Adipocyte (in vitro differentiated cells): ENCODE measurements around the gene ADAMTS18.

ENCODE experiments used
- DNase-seq: peaks from one replicate; pipeline ENCODE4 v3.0.0-alpha.2; 2015; ENCODE audit warnings: low read depth
- H3K27me3 ChIP-seq: replicated peaks from 2 replicates; pipeline ENCODE4 v1.7.0; 2013; ENCODE audit warnings: mild to moderate bottlenecking, low read length, moderate library complexity; ENCODE audit not compliant: control insufficient read depth, insufficient read depth
- H3K36me3 ChIP-seq: 2 replicates; pipeline ENCODE4 v1.7.0; 2013; ENCODE audit warnings: low read length, mild to moderate bottlenecking, moderate library complexity; ENCODE audit not compliant: control insufficient read depth, insufficient read depth, severe bottlenecking
- H3K4me1 ChIP-seq: 2 replicates; pipeline ENCODE4 v1.7.0; 2013; ENCODE audit warnings: mild to moderate bottlenecking, low read length, moderate library complexity; ENCODE audit not compliant: control insufficient read depth, insufficient read depth
- H3K4me3 ChIP-seq: 2 replicates; pipeline ENCODE4 v1.7.0; 2013; ENCODE audit warnings: mild to moderate bottlenecking, low read length, moderate library complexity
- H3K9ac ChIP-seq: 2 replicates; pipeline ENCODE4 v1.7.0; 2013; ENCODE audit warnings: mild to moderate bottlenecking, low read length, moderate library complexity
- H3K9me3 ChIP-seq: 2 replicates; pipeline ENCODE4 v1.7.0; 2013; ENCODE audit warnings: mild to moderate bottlenecking, low read length, moderate library complexity; ENCODE audit not compliant: control insufficient read depth

The ADAMTS18 gene

DNA sequence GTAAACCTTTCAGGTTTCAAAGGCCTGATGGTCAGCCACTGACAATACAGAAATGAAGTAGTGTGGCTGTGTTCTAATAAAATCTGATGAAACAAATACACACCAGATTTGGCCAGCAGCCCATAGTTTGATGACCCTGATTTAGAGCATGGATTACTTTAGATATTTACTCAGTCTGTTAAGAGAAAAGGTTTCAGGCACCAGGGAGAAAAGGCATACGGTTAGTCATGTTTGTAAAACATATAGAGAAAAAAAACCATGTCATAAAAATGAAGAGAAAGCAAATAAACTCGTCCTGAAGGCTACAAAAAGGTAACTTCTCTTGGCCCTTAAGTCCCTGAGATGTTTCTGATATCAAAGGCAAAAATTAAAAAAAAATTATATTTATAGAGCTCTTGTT is 112.1 kb downstream of the ADAMTS18 start:
- Histone ChIP-seq H3K9me3 (no peaks in the 10 kb centered on the region), H3K4me1 (no peaks in the 10 kb centered on the region), H3K9ac (no peak overlapping the region), H3K27me3 (peaks cover 3% of the 10 kb centered on the region), H3K4me3 (no peak overlapping the region), H3K36me3 (no peaks in the 10 kb centered on the region)
- DNase-seq, result no peak

DNA sequence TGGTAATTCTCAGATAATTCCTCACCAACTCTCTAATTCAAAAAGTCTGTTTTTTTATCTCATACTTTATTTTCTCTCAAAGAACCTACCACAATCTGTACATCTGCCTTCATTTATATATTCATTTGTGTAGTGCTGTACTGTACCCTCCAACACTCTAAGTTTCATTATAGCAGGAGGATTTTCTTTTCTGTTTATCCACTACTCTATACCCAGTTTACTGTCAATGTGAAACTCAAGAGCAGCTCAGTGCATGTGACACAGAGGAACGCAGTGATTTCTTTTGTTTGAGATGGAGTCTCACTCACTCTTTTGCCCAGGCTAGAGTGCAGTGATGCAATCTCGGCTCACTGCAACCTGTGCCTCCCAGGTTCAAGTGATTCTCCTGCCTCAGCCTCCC is 117.8 kb downstream of the ADAMTS18 start:
- no peaks in the 10 kb centered on the region for H3K36me3 ChIP-seq

DNA sequence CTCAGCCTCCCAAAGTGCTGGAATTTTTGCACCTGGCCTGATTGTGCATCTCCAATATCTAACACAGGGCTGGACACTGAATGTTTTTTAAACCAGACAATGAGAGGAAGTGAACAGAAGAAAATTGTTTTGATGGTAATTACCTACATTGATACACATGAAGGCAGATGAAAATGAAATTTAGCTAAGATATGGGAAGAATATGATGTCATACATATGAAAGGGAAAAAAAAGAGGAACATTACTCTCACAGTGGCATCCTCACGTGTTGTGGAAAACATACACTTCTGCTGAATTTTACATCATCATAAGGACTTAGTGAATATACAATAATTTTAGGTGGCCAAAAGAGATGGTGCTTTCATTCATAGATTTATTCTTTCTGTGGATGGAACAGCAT is 124.0 kb downstream of the ADAMTS18 start:
- H3K4me1 ChIP-seq, result peaks cover 11% of the 10 kb centered on the region
- DNase-seq, result no peak
- no peak overlapping the region for H3K9ac ChIP-seq
- H3K4me3 ChIP-seq, result no peak overlapping the region
- no peaks in the 10 kb centered on the region for H3K27me3 ChIP-seq
- H3K36me3 ChIP-seq, result no peaks in the 10 kb centered on the region
- no peaks in the 10 kb centered on the region for H3K9me3 ChIP-seq

More for the DNA sequence above, 117.8 kb downstream of the ADAMTS18 start:
- no peaks in the 10 kb centered on the region for H3K27me3 ChIP-seq
- no peaks in the 10 kb centered on the region for H3K9me3 ChIP-seq
- no peaks in the 10 kb centered on the region for H3K4me1 ChIP-seq
- H3K4me3 ChIP-seq, result no peak overlapping the region
- H3K9ac ChIP-seq, result no peak overlapping the region
- DNase-seq, result no peak

DNA sequence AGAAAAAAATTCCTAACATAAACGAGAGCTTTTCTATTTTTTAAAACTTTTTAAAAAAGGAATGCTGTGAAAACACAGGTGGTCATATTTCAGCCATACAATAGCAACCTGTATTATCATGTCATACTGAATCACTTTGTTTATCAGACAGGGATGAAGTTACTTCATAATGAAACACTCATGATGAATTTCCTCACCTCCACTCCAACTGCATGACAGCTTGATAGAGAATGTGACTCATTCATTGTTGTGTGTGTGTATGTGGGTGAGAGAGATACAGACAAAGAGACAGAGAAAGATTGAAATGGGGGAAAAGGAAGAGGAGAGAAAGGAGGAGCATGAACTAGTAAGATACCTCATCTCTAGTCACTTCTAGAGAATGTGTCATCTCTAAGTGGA is 126.7 kb downstream of the ADAMTS18 start:
- Histone ChIP-seq H3K9me3 (no peaks in the 10 kb centered on the region), H3K36me3 (no peaks in the 10 kb centered on the region), H3K4me1 (peaks cover 11% of the 10 kb centered on the region), H3K9ac (no peak overlapping the region), H3K4me3 (no peak overlapping the region), H3K27me3 (no peaks in the 10 kb centered on the region)
- DNase-seq, result no peak

DNA sequence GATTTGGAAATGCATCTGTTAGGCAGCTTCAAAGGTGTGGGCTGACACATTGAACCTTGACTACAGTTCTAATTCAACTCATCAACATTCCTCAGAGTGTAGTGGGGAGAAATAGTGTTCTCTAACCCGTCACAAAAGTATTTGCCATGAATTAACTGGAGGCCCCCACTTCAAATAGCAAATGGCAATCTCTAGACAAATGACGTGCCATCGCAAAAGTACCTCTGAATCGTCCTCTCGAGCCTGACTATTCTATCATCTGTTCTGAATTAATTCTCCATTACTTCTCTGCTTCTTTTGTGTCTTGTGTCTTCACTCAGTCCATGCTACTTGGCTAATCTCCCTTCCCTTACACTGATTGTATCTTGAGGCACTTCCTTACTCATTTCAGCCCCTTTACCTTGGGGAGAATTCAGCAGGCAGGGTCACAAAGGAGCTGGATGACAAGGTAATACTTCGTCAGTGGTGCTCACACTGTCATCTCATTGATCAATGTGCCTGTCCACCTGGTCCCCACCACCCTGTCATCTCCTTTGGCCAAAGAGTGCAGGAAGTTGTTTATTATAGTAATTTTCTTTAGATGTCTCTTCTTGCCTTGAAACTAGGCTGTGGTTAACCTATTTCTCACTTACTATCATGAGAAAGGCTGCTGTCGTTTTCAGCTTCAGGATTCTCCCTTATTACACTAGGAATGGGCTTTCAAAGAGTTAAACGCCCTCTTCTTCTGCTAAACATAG is 127.2 kb downstream of the ADAMTS18 start:
- H3K36me3 ChIP-seq, result no peaks in the 10 kb centered on the region
- H3K27me3 ChIP-seq, result no peaks in the 10 kb centered on the region
- H3K9ac ChIP-seq, result no peak overlapping the region
- no peak overlapping the region for H3K4me3 ChIP-seq
- peaks cover 11% of the 10 kb centered on the region for H3K4me1 ChIP-seq
- H3K9me3 ChIP-seq, result no peaks in the 10 kb centered on the region
- DNase-seq, result no peak

DNA sequence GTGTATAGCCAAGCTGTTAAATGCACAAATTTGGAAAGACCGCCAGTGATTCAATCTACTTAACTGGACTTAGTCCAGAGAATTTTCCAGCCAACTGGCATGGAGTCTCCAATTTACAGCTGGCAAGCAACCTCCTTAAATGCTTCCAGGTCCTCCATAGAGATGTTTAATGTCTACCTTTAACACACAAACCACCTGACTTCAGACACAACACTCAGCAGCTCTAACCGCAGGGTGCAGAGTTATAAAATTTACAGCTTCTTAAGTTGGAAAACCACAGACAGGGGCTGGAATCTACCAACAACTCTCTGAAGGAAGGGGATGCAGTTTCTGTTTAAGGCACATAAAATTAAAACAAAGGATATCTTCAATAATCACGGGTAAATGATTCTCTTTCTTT is 128.8 kb downstream of the ADAMTS18 start:
- no peak overlapping the region for H3K4me3 ChIP-seq
- peaks cover 11% of the 10 kb centered on the region for H3K4me1 ChIP-seq
- no peak overlapping the region for H3K9ac ChIP-seq
- H3K27me3 ChIP-seq, result no peaks in the 10 kb centered on the region
- no peaks in the 10 kb centered on the region for H3K36me3 ChIP-seq
- no peak for DNase-seq
- H3K9me3 ChIP-seq, result no peaks in the 10 kb centered on the region

DNA sequence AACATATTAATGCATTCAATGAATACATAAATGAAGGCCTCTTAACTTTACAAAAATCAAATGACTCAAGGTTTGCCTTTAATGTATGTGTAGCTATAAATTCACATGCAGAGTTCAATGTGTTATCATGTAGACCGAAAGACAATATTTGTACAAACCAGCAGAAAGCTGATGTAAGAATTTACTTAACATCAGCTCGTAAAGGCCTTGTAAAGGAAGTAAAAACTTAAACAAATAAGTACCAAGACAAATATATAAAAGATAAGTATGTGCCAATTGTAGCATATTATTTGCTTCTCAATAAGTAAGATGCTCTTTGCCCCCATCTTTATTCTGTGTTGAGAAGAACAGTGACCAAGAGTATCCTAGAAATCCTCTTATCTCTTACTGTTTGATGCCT is 130.0 kb downstream of the ADAMTS18 start:
- no peaks in the 10 kb centered on the region for H3K9me3 ChIP-seq

DNA sequence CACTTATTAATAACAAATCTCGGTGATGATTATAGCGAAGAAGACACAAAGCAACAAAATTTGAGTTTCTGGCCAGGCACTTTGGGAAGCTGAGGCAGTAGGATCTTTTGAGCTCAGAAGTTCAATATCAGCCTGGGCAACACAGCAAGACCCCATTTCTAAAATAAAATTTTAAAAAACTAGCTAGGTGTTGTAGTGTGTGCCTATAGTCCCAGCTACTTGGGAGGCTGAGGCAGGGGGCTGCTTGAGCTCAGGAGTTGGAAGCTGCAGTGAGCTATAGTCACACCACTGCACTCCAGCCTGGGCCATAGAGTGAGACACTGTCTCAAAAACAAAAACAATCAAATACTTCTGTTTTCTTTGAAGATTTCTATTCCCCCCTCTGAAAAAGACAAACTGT is 130.7 kb downstream of the ADAMTS18 start:
- Histone ChIP-seq H3K9ac (no peak overlapping the region), H3K4me1 (peaks cover 15% of the 10 kb centered on the region), H3K4me3 (no peak overlapping the region)

More for the DNA sequence above, 130.0 kb downstream of the ADAMTS18 start:
- H3K27me3 ChIP-seq, result no peaks in the 10 kb centered on the region
- no peaks in the 10 kb centered on the region for H3K36me3 ChIP-seq
- no peak overlapping the region for H3K4me3 ChIP-seq
- H3K9ac ChIP-seq, result no peak overlapping the region
- DNase-seq, result no peak
- H3K4me1 ChIP-seq, result peaks cover 11% of the 10 kb centered on the region

DNA sequence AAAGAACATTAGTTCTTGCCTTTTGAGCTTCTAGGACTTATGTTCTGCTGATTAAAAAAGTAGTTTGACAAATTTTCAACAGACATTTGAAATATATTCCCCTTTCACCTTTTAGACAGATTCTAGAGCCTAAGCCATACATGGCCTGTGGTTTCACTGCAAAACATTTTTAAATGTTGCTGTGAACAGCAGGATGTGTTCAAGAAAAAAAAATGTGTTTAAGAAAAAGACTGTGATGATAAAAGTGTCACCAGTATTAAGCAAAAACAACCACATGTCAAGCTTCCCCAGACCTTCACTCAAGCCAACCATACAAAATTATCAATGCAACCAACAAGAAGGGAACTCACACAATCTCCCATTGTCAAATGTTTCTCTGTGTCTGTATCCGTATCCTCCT is 132.2 kb downstream of the ADAMTS18 start:
- no peak overlapping the region for H3K9ac ChIP-seq
- peaks cover 17% of the 10 kb centered on the region for H3K4me1 ChIP-seq
- no peak for DNase-seq
- no peaks in the 10 kb centered on the region for H3K36me3 ChIP-seq
- no peaks in the 10 kb centered on the region for H3K9me3 ChIP-seq
- H3K27me3 ChIP-seq, result no peaks in the 10 kb centered on the region
- H3K4me3 ChIP-seq, result no peak overlapping the region

More for the DNA sequence above, 130.7 kb downstream of the ADAMTS18 start:
- Histone ChIP-seq H3K27me3 (no peaks in the 10 kb centered on the region), H3K36me3 (no peaks in the 10 kb centered on the region), H3K9me3 (no peaks in the 10 kb centered on the region)
- DNase-seq, result no peak

DNA sequence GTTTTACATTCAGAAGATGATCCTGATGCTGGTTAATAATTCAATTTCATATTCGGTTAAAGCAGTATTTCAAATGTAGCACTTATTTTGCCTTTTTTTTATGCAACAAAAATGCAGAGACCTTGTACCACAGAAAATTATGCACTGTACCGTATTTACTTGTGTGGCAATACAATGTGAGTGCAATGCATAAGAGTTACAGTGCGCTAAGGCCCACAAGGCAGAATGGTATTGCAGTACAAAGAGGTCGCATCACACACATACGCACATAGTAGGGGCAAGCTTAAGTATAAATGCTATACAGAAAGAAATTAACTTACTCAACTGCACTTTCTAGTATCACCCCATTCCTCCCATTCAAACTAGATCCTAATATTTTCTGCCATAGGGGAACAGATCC is 132.6 kb downstream of the ADAMTS18 start:
- no peaks in the 10 kb centered on the region for H3K27me3 ChIP-seq
- no peak overlapping the region for H3K9ac ChIP-seq
- no peaks in the 10 kb centered on the region for H3K36me3 ChIP-seq
- no peaks in the 10 kb centered on the region for H3K9me3 ChIP-seq
- H3K4me3 ChIP-seq, result no peak overlapping the region
- peaks cover 15% of the 10 kb centered on the region for H3K4me1 ChIP-seq
- DNase-seq, result no peak

DNA sequence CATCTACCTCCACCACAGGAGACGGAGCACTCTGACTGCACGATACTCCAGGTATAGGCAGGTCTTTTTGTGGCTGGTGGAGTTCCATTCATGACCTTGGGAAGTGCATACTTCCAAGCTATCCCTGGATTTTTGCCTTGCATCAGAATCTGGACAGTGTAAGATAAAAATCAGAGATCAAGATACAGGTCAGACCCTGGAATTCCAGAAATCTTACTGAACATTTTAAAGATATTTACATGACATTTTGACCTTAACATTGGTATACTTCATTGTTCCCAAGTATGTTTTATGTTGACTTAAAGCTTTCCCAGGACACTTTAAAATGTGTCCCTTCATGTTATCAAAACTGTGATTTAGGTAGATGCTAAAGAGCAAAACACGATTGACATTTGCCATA is 134.6 kb downstream of the ADAMTS18 start:
- no peaks in the 10 kb centered on the region for H3K27me3 ChIP-seq
- no peak overlapping the region for H3K9ac ChIP-seq
- DNase-seq, result no peak
- no peak overlapping the region for H3K4me3 ChIP-seq
- no peaks in the 10 kb centered on the region for H3K9me3 ChIP-seq
- no peaks in the 10 kb centered on the region for H3K36me3 ChIP-seq
- peaks cover 15% of the 10 kb centered on the region for H3K4me1 ChIP-seq

DNA sequence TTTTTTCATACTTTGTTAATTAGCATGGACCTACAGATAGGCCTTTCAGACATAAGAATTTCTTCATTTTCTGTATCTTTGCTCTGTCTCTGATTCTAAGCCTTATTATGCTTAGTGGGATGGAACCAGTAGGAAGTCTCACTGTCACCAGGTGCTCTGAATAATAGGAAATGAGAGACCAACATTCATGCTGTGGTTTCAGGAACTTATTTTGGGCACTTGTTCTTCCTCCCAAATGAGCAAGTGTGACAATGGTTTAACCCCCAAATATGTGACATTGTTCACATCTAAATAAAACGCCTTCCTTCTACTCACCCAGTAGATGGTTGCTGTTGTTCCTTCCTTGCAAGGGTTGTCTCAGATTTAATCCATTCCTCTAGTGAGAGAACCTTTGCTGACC is 135.4 kb downstream of the ADAMTS18 start:
- DNase-seq, result no peak
- Histone ChIP-seq H3K36me3 (no peaks in the 10 kb centered on the region), H3K27me3 (no peaks in the 10 kb centered on the region), H3K4me1 (peaks cover 15% of the 10 kb centered on the region), H3K9me3 (no peaks in the 10 kb centered on the region), H3K4me3 (no peak overlapping the region), H3K9ac (no peak overlapping the region)
